RCC 7860 (cell line): ENCODE results near the gene SLC6A15.

Source experiments
- DNase-seq: peaks from one replicate; pipeline ENCODE4 v3.0.0-alpha.2; 2015; ENCODE audit warnings: low spot score
- FAIRE-seq: peaks from 2 replicates; lab custom pipeline; 2012; peaks lifted over from hg19 to GRCh38; lab: Jason Lieb, UNC

The SLC6A15 gene

GRCh38 chr12:84875241-84875640 is 37.4 kb downstream of the SLC6A15 start:
- no peak for DNase-seq
- no peak for FAIRE-seq

DNA sequence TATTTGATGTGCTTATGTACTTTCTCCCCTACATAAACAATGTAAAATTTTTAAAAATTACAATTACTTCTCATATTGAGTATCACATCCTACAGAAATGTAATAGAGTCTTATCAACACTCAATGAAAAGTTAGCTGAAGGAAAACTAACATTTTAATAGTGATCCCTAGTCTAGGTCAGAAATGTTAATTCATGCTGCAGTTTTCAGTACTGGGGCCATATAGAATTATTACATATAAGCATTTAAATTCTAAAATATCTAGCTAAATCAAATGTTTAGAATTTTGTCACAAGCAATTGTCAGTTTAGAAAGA is 37.8 kb downstream of the SLC6A15 start:
- FAIRE-seq (no peak), DNase-seq (no peak)

- peak; percentile 65 for FAIRE-seq
- peak; percentile 44 for DNase-seq
Measured at GRCh38 chr12:84874125-84874824, 38.3 kb downstream of the SLC6A15 start.

GRCh38 chr12:84862186-84862585 is 50.4 kb downstream of the SLC6A15 start:
- DNase-seq (no peak), FAIRE-seq (no peak)

DNA sequence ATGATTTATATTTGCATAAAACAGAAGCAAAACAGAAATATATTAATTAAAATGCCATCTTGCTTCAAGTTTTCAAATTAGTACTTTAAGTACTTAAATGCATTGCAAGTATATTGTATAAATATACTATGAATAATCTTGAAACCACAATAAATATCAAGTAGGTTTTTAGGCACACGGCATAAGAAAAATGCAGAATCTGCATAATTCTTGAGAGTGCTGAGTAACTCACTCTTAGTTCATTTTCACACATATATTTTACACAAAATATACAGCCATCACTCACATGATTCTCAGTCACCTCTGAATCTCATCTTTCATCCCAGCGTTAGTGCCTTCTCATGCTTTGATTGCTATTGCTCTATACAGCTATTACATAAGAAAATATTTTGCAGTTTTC is 51.9 kb downstream of the SLC6A15 start:
- DNase-seq (no peak), FAIRE-seq (no peak)

- no peak for DNase-seq
- no peak for FAIRE-seq
Measured at GRCh38 chr12:84858796-84859195, 53.8 kb downstream of the SLC6A15 start.

DNA sequence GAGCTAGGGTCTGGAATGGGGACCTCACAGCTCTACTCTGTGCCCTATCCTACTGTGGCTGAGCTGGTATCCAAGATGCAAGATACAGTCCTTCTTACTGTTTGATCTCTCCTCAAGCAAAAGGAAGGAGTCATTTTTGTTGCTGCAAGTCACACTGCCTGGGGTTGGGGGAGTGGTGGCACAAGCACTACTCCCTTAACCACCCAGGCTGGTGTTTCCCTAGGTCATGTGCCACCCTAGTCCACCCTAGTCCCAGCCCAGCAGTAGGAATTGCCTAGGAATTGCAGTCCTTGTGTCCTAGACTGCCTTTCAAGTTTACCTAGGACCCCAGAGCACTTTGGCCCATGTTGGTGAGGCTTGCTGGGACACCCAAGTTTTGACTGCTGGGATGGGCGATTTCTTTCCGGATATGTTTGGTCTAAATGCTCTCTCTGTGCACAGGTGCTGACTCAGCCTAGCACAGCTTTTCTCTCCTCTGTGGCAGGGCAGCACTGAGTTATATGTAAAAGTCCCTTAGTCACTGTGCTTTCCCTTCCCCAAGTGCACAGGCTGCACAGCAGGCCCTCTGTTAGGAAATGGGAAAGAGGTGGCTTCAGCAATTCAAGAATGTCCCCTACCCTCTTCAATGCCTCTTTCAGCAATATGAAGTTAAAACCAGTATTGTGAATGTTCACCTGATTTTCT is 54.9 kb downstream of the SLC6A15 start:
- FAIRE-seq = no peak
- DNase-seq = no peak

- FAIRE-seq (no peak), DNase-seq (no peak)
Measured at GRCh38 chr12:84856156-84856900, 56.3 kb downstream of the SLC6A15 start.

DNA sequence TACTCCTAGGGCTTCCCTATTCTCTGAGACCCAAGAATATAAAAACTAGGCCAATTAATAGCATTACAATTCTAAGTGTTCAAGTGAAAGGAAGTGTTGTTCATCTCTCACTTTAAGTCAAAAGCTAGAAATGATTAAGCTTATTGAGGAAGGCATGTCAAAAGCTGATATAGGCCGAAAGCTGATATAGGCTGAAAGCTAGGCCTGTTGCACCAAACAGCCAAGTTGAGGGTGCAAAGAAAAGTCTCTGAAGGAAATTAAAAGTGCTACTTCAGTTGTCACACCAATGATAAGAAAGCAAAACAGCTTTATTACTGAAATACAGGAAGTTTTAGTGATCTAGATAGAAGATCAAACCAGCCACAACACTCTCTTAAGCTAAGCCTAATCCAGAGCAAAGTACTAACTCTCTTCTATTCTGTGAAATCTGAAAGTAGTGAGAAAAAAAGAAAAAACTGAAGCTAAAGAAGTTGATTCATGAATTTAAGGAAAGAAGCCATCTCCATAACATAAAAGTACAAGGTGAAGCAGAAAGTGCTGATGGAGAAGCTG is 68.9 kb downstream of the SLC6A15 start:
- no peak for FAIRE-seq

DNA sequence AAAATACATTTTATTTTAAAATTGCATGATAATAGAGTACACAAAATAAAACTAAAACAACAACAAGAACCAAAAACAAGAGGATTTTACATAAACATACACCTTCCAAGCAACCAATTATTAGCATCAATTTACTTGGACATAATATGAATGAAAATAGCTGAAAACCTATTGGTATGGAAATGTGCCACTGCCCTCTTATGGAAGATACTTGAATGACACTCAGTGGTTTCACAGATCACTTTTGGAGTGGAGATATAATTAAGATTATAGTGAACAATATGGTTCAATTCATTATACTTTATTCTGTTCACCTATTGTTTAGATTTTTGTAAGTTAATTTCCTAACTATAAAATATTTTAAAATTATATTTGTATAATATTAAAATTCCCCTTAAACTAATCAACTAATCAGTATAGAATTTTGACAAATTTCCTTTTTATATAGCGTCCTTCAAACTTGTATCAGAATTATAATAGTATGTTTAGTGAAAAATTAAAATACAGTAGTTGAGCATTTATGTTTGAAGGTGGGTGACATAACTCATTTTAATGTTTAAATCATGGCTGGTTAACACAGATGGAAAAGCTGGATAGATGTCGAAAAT is 70.1 kb downstream of the SLC6A15 start:
- peak; percentile 13 for DNase-seq
- peak; percentile 63 for FAIRE-seq

More for the DNA sequence above, 68.9 kb downstream of the SLC6A15 start:
- DNase-seq = no peak

DNA sequence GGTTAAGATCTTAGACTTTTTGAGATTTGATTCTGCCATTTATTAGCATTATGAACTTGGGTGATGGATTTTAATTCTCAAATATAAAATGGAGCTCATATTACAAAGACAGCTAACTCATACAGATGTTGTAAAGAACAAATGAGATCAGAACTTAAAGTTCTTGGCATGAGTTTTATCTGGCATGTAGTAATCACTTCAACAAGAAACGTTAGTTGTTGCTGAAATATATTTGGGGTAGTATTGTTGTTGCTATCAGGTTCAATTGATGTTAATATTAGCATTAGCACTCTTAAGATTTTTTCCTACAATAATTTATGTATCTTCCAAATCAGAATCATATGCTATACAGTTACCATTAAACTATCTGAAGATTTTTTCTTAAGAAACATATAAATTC is 71.0 kb downstream of the SLC6A15 start:
- DNase-seq = no peak
- no peak for FAIRE-seq

DNA sequence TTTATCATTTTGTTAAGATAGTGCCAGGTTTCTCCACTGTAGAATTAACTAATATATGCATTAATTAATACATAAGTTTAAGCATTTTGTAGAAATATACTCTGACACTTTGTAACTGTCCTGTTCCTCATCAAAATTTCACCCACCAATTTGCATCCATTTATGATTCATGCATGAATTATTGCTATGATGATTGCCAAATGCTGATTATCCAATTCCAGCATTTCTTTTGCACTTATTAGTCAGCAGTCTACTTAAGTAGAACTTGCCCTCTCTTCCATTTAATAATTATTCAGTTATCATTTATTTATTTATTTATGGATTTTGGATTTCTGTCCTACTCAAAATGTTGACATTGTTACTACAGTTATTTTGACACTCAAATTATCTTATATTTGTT is 72.2 kb downstream of the SLC6A15 start:
- FAIRE-seq = no peak
- no peak for DNase-seq

DNA sequence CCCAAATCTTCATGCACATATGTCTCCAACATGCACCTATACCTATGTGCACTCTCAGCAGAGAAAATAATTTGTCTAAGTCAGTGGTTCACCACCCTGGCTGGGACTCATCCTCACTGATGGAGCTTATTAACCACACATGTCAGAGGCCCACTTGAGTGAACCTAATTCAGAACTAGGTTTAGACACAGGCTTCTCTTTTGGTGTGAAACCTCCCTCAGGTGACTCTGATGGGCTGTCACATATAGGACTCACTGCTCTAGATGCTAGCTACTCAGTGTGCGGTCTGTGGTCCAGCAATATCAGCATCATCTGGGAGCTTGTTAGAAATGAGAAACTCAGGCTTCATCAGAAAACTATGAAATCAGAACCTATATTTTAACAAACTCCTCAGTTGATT is 85.7 kb downstream of the SLC6A15 start:
- DNase-seq (no peak), FAIRE-seq (no peak)

GRCh38 chr12:84825149-84825548 is 87.5 kb downstream of the SLC6A15 start:
- FAIRE-seq (no peak), DNase-seq (no peak)

GRCh38 chr12:84822525-84822924 is 90.1 kb downstream of the SLC6A15 start:
- no peak for DNase-seq
- no peak for FAIRE-seq

DNA sequence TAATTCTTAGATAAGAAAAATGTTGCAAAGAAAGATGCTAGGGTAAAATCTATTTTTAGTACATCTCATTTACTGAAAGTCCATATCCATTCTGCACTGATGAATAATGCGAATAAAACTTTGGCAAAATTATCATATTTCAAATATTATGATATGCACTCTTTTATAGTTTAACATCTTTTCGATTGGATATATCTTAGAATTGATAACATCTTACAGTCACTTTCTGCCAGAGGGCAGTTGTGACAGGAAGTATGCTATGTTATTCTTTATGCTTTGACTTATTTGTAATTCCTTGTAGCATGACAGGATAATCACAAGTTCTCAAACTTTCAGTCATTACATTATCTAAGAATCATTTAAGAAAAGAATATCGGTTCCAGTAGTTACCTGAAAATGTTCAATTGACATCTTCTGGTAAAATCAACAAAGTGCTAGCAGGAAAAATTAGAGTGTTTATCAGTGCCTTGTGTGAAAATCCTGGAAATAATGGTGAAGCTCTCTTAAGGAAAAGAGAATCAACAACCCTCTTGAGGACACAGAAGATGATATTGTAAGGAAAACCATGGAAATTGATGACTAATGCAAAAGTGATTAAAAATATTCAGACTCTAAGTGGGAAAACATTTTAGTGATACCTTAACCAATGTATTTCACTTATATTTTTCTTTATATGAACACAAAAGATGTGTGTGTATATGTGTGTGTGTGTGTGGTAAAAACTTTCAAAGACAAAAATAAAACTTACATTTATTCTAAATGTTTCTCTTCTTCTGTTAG is 95.5 kb downstream of the SLC6A15 start:
- FAIRE-seq = no peak

DNA sequence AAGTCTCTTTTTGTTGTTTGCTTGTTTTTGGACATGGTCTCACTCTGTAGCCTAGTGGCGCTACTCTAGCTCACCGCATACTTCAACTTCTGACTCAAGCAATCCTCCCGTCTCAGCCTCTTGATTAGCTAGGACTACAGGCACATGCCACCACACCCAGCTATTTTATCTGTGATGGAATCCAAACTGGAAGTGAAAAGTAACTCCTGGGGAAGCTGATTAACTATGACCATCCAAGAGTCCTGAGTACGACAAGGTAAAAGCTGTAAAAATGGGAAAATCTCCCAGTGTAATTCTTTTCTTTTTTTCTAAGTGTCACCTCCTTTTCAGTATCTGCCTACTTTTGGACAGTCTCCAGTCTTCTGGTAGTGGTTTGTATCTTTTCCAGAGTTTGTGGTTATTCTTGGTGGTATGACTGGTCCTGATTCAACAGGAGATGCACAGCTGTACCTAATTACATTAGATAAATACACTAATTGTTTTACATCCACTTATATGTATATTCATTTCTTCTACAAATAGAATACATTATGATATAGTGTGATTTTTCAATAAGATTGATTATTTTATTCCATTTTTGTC is 97.8 kb downstream of the SLC6A15 start:
- no peak for DNase-seq
- no peak for FAIRE-seq

More for the DNA sequence above, 95.5 kb downstream of the SLC6A15 start:
- DNase-seq = no peak

GRCh38 chr12:84813780-84814663 is 98.6 kb downstream of the SLC6A15 start:
- DNase-seq = no peak
- no peak for FAIRE-seq

GRCh38 chr12:84811291-84811690 is 101.3 kb downstream of the SLC6A15 start:
- no peak for FAIRE-seq
- DNase-seq = no peak
